Small intestine (tissue), 7 donors: ENCODE measurements around the gene PLA2G4F. TPM values are rescaled to one million over a fixed set of nuclear protein-coding genes. Genes with fewer than 3 reads are reported as not detected.

Experiments used
- DNase-seq, 2 donors: peaks; one replicate each; pipeline versions ENCODE4 v3.0.0 to v3.0.0-alpha.2; 2013
- FAIRE-seq: peaks from 2 replicates; lab custom pipeline; 2012; peaks lifted over from hg19 to GRCh38; lab: Jason Lieb, UNC
- H3K27ac ChIP-seq, 3 donors: one replicate each; pipeline ENCODE4 v1.5.1; 2013; ENCODE audit warnings: low read length in 2 of 3, mild to moderate bottlenecking in 2 of 3, control low read depth in 1 of 3, inconsistent platforms in 1 of 3, low read depth in 1 of 3, moderate library complexity in 1 of 3
- H3K27me3 ChIP-seq, 3 donors: one replicate each; pipeline ENCODE4 v1.6.1; 2013; ENCODE audit warnings: low read length in 3 of 3, inconsistent platforms in 1 of 3; ENCODE audit not compliant: control insufficient read depth in 3 of 3, insufficient read depth in 3 of 3
- H3K36me3 ChIP-seq, 3 donors: one replicate each; pipeline ENCODE4 v1.6.1; 2013; ENCODE audit warnings: low read length in 3 of 3, inconsistent platforms in 1 of 3, low read depth in 1 of 3, mild to moderate bottlenecking in 1 of 3, moderate library complexity in 1 of 3; ENCODE audit not compliant: control insufficient read depth in 3 of 3, insufficient read depth in 2 of 3
- H3K4me1 ChIP-seq, 3 donors: one replicate each; pipeline ENCODE4 v1.6.1; 2013; ENCODE audit warnings: low read length in 2 of 3, inconsistent platforms in 1 of 3, low read depth in 1 of 3, mild to moderate bottlenecking in 1 of 3, moderate library complexity in 1 of 3; ENCODE audit not compliant: control insufficient read depth in 3 of 3, insufficient read depth in 2 of 3
- H3K4me3 ChIP-seq, 3 donors: one replicate each; pipeline ENCODE4 v1.5.1; 2013; ENCODE audit warnings: low read length in 3 of 3, control low read depth in 1 of 3, inconsistent platforms in 1 of 3, low read depth in 1 of 3, mild to moderate bottlenecking in 1 of 3, moderate library complexity in 1 of 3
- H3K9me3 ChIP-seq, 2 donors: one replicate each; pipeline ENCODE4 v1.6.1; 2013; ENCODE audit warnings: low read depth in 1 of 2, low read length in 1 of 2; ENCODE audit not compliant: control insufficient read depth in 2 of 2, insufficient read depth in 1 of 2
- WGBS, 3 donors: extraction: QIAGEN DNeasy Blood & Tissue Kit; methylation state at CpG; one replicate each; pipeline ENCODE4 v1.1.7; 2013; 5-methylcytosine and 5-hydroxymethylcytosine counted together
- polyA plus RNA-seq, 4 donors: library from polyadenylated mRNA; stranded (reverse) in 3 of 4; unstranded in 1 of 4; fragments of 200-250 nt in 3 of 4; fragments of 120-200 nt in 1 of 4; gene quantifications; one replicate each; pipeline versions ENCODE4 v1.2.1 to v1.2.3, GENCODE V29; 2013
- donor health status: healthy with polysubstance abuse.
- donor health status: control.
- donor health status: control.
- donor health status: Bipolar disorder and iron deficiency.
- donor health status: healthy.

The PLA2G4F gene
- polyA plus RNA-seq, 4 donors, result 3.2 to 27.5 (median 11.0) TPM

- H3K27ac ChIP-seq, result no peak overlapping the region
- DNase-seq, result no peak
- no peak overlapping the region for H3K4me3 ChIP-seq
- no peaks in the 10 kb centered on the region for H3K9me3 ChIP-seq
- FAIRE-seq, result no peak
- peaks cover 0 to 17% (median 0%) of the 10 kb centered on the region in 3 donors for H3K36me3 ChIP-seq
- H3K27me3 ChIP-seq, result no peaks in the 10 kb centered on the region
- no peaks in the 10 kb centered on the region for H3K4me1 ChIP-seq
- 86 to 89% (median 87%) methylated on average over 14 of the region's 14 CpGs for WGBS, 3 donors
Observed at GRCh38 chr15:42149493-42150218, 6.8 kb downstream of the PLA2G4F start.

- Histone ChIP-seq H3K36me3 (peaks cover 0 to 16% (median 0%) of the 10 kb centered on the region in 3 donors), H3K4me3 (no peak overlapping the region), H3K4me1 (no peaks in the 10 kb centered on the region), H3K27ac (no peak overlapping the region), H3K27me3 (no peaks in the 10 kb centered on the region), H3K9me3 (no peaks in the 10 kb centered on the region)
- WGBS, 3 donors, result 83 to 85% (median 84%) methylated on average over 12 of the region's 12 CpGs
- no peak for FAIRE-seq
- no peak for DNase-seq
Observed at GRCh38 chr15:42148808-42149492, 7.5 kb downstream of the PLA2G4F start.

GRCh38 chr15:42147431-42147735, 9.1 kb downstream of the PLA2G4F start:
- 89 to 99% (median 91%) methylated on average over 4 of the region's 4 CpGs for WGBS, 3 donors
- peaks cover 0 to 7% (median 0%) of the 10 kb centered on the region in 3 donors for H3K36me3 ChIP-seq
- no peaks in the 10 kb centered on the region for H3K27me3 ChIP-seq
- H3K27ac ChIP-seq, result no peak overlapping the region
- no peaks in the 10 kb centered on the region for H3K4me1 ChIP-seq
- FAIRE-seq, result no peak
- no peak overlapping the region for H3K4me3 ChIP-seq
- H3K9me3 ChIP-seq, result no peaks in the 10 kb centered on the region
- no peak for DNase-seq

- no peak overlapping the region for H3K27ac ChIP-seq
- H3K9me3 ChIP-seq, result no peaks in the 10 kb centered on the region
- FAIRE-seq, result no peak
- H3K4me1 ChIP-seq, result no peaks in the 10 kb centered on the region
- no peaks in the 10 kb centered on the region for H3K27me3 ChIP-seq
- peak; percentile 42 to 64 for DNase-seq
- no peak overlapping the region for H3K4me3 ChIP-seq
- H3K36me3 ChIP-seq, result peaks cover 0 to 2% (median 0%) of the 10 kb centered on the region in 3 donors
- 51 to 69% (median 67%) methylated on average over 23 to 24 of the region's 24 CpGs for WGBS, 3 donors
Observed at GRCh38 chr15:42146551-42147430, 9.6 kb downstream of the PLA2G4F start.

- FAIRE-seq (no peak), DNase-seq (no peak)
- 81 to 86% (median 85%) methylated on average over 28 to 29 of the region's 29 CpGs for WGBS, 3 donors
- peaks cover 0 to 2% (median 0%) of the 10 kb centered on the region in 3 donors for H3K36me3 ChIP-seq
- H3K27me3 ChIP-seq, result no peaks in the 10 kb centered on the region
- peaks cover 0 to 1% of the 10 kb centered on the region in 2 donors for H3K9me3 ChIP-seq
- H3K4me1 ChIP-seq, result no peaks in the 10 kb centered on the region
- no peak overlapping the region for H3K4me3 ChIP-seq
- no peak overlapping the region for H3K27ac ChIP-seq
Observed at GRCh38 chr15:42145546-42146455, 10.6 kb downstream of the PLA2G4F start.

GRCh38 chr15:42144841-42145375, 11.5 kb downstream of the PLA2G4F start:
- Histone ChIP-seq H3K4me3 (no peak overlapping the region), H3K4me1 (peaks cover 0 to 2% (median 0%) of the 10 kb centered on the region in 3 donors), H3K9me3 (peaks cover 0 to 10% of the 10 kb centered on the region in 2 donors), H3K27me3 (no peaks in the 10 kb centered on the region), H3K27ac (no peak overlapping the region), H3K36me3 (peaks cover 0 to 2% (median 0%) of the 10 kb centered on the region in 3 donors)
- WGBS, 3 donors, result 75 to 92% (median 86%) methylated on average over 8 to 9 of the region's 9 CpGs
- FAIRE-seq (no peak), DNase-seq (no peak)

- Histone ChIP-seq H3K27me3 (no peaks in the 10 kb centered on the region), H3K36me3 (peaks cover 0 to 2% (median 0%) of the 10 kb centered on the region in 3 donors), H3K4me3 (no peak overlapping the region), H3K9me3 (peaks cover 0 to 18% of the 10 kb centered on the region in 2 donors), H3K27ac (no peak overlapping the region), H3K4me1 (peaks cover 0 to 5% (median 3%) of the 10 kb centered on the region in 3 donors)
- no peak for DNase-seq
- no peak for FAIRE-seq
- WGBS, 3 donors, result 87 to 93% (median 92%) methylated on average over 18 of the region's 18 CpGs
Observed at GRCh38 chr15:42143866-42144625, 12.4 kb downstream of the PLA2G4F start.
